ENCODE results near the gene ARL16. TPM values are rescaled to one million over a fixed set of nuclear protein-coding genes. Genes with fewer than 3 reads are reported as not detected.

ARL16 gene
- total RNA-seq, 1 experiment from 2014 or later = 52.7 TPM

GRCh38 chr17:81644976-81645952 lies 38.3 kb downstream of the ARL16 start:
- no peak for DNase-seq (ENCODE audit: low read depth, low spot score)
- Histone ChIP-seq H3K36me3 (ENCODE audit: control insufficient read depth, insufficient read depth, low read length) (no peaks in the 10 kb centered on the region), H3K4me1 (ENCODE audit: control insufficient read depth, insufficient read depth, low read length) (peaks cover 9% of the 10 kb centered on the region; the same call in 1 of the 2 replicates), H3K9me3 (ENCODE audit: control insufficient read depth, insufficient read depth, low read depth, low read length) (no peaks in the 10 kb centered on the region), H3K27ac (ENCODE audit: low read length) (no peak overlapping the region), H3K4me3 (ENCODE audit: low read depth in 2 of 2, low read length in 2 of 2) (no peak overlapping the region), H3K27me3 (ENCODE audit: control insufficient read depth, insufficient read depth, low read length) (no peaks in the 10 kb centered on the region)
- POLR2A ChIA-PET = no interaction called here
- in situ Hi-C loops (cut with HindIII; ENCODE audit: low pct_unique_long_range_greater_than_20kb, low sequenced_read_pairs) (no loop called here), intact Hi-C loops (cut with micrococcal nuclease; ENCODE audit: unreplicated experiment) (no loop called here)
- ATAC-seq = 0 out of 2 replicates have a peak, but pooled peaks have one; percentile 8
- CTCF ChIA-PET = no interaction called here
- TF ChIP-seq SIN3A (IDR thresholded peaks at IDR 0.05; ENCODE audit: borderline replicate concordance, insufficient read depth, low read depth, low read length) = no peak
- no peak for TF ChIP-seq REST (IDR thresholded peaks at IDR 0.05; ENCODE audit: insufficient read depth in 1 of 2, low read depth in 2 of 2, low read length in 1 of 2)
- TF ChIP-seq CTCF (IDR thresholded peaks at IDR 0.05) = no peak
- TF ChIP-seq TCF7L2 (IDR thresholded peaks at IDR 0.05; ENCODE audit: low read depth, low read length) = no peak
- no TSS peak for BruUV-seq (replicated peaks)

- TF ChIP-seq SIN3A (IDR thresholded peaks at IDR 0.05; ENCODE audit: borderline replicate concordance, insufficient read depth, low read depth, low read length) (no peak), POLR2AphosphoS5 (IDR thresholded peaks at IDR 0.05; ENCODE audit: low read depth, low read length) (no peak), TCF7L2 (IDR thresholded peaks at IDR 0.05; ENCODE audit: low read depth, low read length) (no peak), CTCF (IDR thresholded peaks at IDR 0.05) (no peak), REST (IDR thresholded peaks at IDR 0.05; ENCODE audit: insufficient read depth in 1 of 2, low read depth in 2 of 2, low read length in 1 of 2) (no peak)
- CTCF ChIA-PET = no interaction called here
- no peak overlapping the region for H3K4me3 ChIP-seq (ENCODE audit: low read depth in 2 of 2, low read length in 2 of 2)
- in situ Hi-C loops (cut with HindIII; ENCODE audit: low pct_unique_long_range_greater_than_20kb, low sequenced_read_pairs) (no loop called here), intact Hi-C loops (cut with micrococcal nuclease; ENCODE audit: unreplicated experiment) (no loop called here)
- no TSS peak for BruUV-seq (replicated peaks)
- DNase-seq (ENCODE audit: low read depth, low spot score) (no peak), ATAC-seq (no peak)
- H3K27me3 ChIP-seq (ENCODE audit: control insufficient read depth, insufficient read depth, low read length) = no peaks in the 10 kb centered on the region
- H3K36me3 ChIP-seq (ENCODE audit: control insufficient read depth, insufficient read depth, low read length) = no peaks in the 10 kb centered on the region
- no peak overlapping the region for H3K27ac ChIP-seq (ENCODE audit: low read length)
- H3K9me3 ChIP-seq (ENCODE audit: control insufficient read depth, insufficient read depth, low read depth, low read length) = no peaks in the 10 kb centered on the region
- POLR2A ChIA-PET = no interaction called here
- H3K4me1 ChIP-seq (ENCODE audit: control insufficient read depth, insufficient read depth, low read length) = peaks cover 9% of the 10 kb centered on the region; the same call in 1 of the 2 replicates
Measured at GRCh38 chr17:81644496-81644895, 39.1 kb downstream of the ARL16 start.
